Dendritic cell treated with granulocyte-macrophage colony-stimulating factor and Interleukin-4, amounts not matched to agents 40 ng/mL and 50 ng/mL, for 4 days (primary cell): Measurements from ENCODE around the gene CNTNAP2.

Experiments
- H3K27ac Mint-ChIP-seq: one replicate; pipeline ENCODE4 v1.8.0; 2022; ENCODE audit warnings: mild to moderate bottlenecking, mixed read lengths
- H3K27me3 Mint-ChIP-seq: one replicate; pipeline ENCODE4 v1.8.0; 2022; ENCODE audit warnings: mild to moderate bottlenecking, mixed read lengths
- H3K36me3 Mint-ChIP-seq: one replicate; pipeline ENCODE4 v1.8.0; 2022; ENCODE audit warnings: low read depth, mixed read lengths
- H3K4me1 Mint-ChIP-seq: one replicate; pipeline ENCODE4 v1.8.0; 2022; ENCODE audit warnings: low read depth, mixed read lengths
- H3K4me3 Mint-ChIP-seq: one replicate; pipeline ENCODE4 v1.8.0; 2022; ENCODE audit warnings: mild to moderate bottlenecking, moderate library complexity, mixed read lengths
- H3K9me3 Mint-ChIP-seq: one replicate; pipeline ENCODE4 v1.8.0; 2022; ENCODE audit warnings: mixed read lengths
- intact Hi-C: fragments of 100-400 bp; cut with micrococcal nuclease; formaldehyde crosslinking; loops from one replicate; pipeline ENCODE4 v1.15.0; 2022

Gene CNTNAP2

DNA sequence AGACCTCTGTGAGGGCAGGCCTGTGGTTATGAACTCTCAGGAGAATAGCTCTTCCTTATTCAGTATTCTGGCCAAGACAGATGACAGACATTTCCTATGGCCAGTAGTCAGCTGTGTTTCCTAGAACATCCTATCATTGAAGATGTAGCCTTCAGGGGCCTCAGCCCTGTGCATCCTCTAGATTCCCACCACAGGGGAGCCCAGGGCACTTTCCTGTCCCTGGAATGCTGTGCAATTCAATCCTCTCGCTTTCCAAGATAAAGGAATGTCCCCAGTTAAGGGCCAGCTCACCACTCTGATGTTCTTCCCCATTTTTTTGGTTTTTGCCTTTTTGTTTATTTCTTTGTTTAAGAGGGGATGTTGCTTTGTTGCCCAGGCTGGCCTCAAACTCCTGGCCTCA lies 1895.2 kb downstream of the CNTNAP2 start:
- H3K27me3 Mint-ChIP-seq: no peaks in the 10 kb centered on the region
- intact Hi-C loops: no loop called here
- H3K4me1 Mint-ChIP-seq: no peaks in the 10 kb centered on the region
- H3K27ac Mint-ChIP-seq: no peak overlapping the region
- H3K4me3 Mint-ChIP-seq: no peak overlapping the region
- no peaks in the 10 kb centered on the region for H3K9me3 Mint-ChIP-seq
- no peaks in the 10 kb centered on the region for H3K36me3 Mint-ChIP-seq

DNA sequence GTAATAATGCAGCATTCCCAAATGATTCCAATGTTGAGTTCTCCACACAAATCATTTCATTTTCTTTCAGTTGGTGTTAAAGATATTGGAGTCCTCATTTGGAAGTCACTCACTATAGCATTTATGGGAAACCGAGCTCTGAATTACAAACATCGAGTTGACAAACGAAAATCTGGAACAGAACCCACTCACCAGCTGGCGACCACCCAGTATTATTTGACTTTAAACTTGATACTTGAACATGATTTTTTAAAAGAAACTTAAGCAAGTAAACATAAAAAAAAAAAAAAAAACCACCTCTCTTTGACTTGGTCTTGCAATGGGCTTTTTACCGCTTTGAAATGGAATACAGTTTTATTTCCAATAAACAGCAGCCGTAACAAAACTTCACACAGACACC lies 1897.4 kb downstream of the CNTNAP2 start:
- intact Hi-C loops: no loop called here
- no peaks in the 10 kb centered on the region for H3K36me3 Mint-ChIP-seq
- no peaks in the 10 kb centered on the region for H3K4me1 Mint-ChIP-seq
- H3K4me3 Mint-ChIP-seq: no peak overlapping the region
- no peaks in the 10 kb centered on the region for H3K9me3 Mint-ChIP-seq
- H3K27ac Mint-ChIP-seq: no peak overlapping the region
- H3K27me3 Mint-ChIP-seq: no peaks in the 10 kb centered on the region

DNA sequence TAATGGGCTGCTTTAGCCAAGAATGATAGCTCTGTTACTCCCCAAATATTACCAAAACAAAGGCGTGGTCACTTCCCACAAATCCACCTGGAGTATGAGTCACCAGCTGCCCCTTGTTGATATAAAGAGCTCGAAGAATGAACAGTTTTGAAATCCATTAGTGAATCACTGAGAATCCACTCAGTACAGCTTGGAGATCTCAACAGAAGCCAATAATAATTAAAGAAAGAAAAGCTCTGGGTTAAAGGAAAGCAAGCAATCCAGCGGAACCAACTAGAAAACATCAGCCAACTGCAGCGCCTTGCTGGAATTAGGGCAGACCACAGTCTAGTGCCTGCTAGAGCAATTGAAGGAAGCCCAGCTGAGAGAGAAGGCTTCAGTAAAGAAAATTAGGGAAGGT lies 1897.9 kb downstream of the CNTNAP2 start:
- H3K4me1 Mint-ChIP-seq: no peaks in the 10 kb centered on the region
- no peak overlapping the region for H3K27ac Mint-ChIP-seq
- H3K27me3 Mint-ChIP-seq: no peaks in the 10 kb centered on the region
- H3K9me3 Mint-ChIP-seq: no peaks in the 10 kb centered on the region
- no peaks in the 10 kb centered on the region for H3K36me3 Mint-ChIP-seq
- H3K4me3 Mint-ChIP-seq: no peak overlapping the region
- intact Hi-C loops: no loop called here

DNA sequence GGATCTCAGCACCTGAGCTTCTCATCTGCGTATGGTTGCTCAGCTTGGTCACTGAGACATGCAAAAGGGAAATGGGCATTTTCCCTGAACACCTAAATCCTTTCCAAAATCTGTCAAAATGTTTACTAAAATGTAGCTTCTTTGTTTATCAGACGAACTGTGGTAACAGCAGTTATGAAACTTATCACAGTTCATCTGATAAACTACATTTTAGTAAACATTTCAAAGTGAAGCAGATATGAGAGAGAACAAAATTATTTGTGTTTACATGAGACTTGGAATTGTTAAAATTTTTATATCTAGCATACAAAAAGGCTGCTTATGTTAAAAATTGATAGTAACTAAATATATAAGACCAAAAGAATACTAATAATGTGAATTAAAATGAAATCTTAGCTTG lies 1900.5 kb downstream of the CNTNAP2 start:
- no peaks in the 10 kb centered on the region for H3K4me1 Mint-ChIP-seq
- H3K4me3 Mint-ChIP-seq: no peak overlapping the region
- no peak overlapping the region for H3K27ac Mint-ChIP-seq
- peaks cover 16% of the 10 kb centered on the region for H3K9me3 Mint-ChIP-seq
- intact Hi-C loops: no loop called here
- H3K27me3 Mint-ChIP-seq: no peaks in the 10 kb centered on the region
- no peaks in the 10 kb centered on the region for H3K36me3 Mint-ChIP-seq

DNA sequence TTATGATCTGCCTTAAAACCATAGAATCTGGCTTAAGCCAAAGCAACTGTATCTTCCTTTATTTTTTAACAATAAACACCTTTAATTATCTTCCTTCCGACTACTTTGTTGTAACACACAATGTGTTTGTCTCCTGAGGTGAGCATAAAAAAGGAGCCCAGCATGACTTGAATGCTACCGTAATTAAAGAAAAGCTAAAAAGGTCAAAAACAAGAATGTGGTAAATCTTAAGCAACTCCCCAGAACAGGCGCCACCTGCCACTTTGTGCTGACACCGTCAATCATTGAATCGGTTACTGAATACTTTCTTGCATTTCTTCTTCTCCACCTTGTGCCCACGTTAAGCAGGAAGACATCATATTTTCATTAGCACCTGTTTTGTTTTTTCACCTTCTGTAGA lies 1904.1 kb downstream of the CNTNAP2 start:
- no peaks in the 10 kb centered on the region for H3K4me1 Mint-ChIP-seq
- no peaks in the 10 kb centered on the region for H3K27me3 Mint-ChIP-seq
- H3K9me3 Mint-ChIP-seq: peaks cover 16% of the 10 kb centered on the region
- intact Hi-C loops: no loop called here
- H3K36me3 Mint-ChIP-seq: no peaks in the 10 kb centered on the region
- H3K27ac Mint-ChIP-seq: no peak overlapping the region
- H3K4me3 Mint-ChIP-seq: no peak overlapping the region

DNA sequence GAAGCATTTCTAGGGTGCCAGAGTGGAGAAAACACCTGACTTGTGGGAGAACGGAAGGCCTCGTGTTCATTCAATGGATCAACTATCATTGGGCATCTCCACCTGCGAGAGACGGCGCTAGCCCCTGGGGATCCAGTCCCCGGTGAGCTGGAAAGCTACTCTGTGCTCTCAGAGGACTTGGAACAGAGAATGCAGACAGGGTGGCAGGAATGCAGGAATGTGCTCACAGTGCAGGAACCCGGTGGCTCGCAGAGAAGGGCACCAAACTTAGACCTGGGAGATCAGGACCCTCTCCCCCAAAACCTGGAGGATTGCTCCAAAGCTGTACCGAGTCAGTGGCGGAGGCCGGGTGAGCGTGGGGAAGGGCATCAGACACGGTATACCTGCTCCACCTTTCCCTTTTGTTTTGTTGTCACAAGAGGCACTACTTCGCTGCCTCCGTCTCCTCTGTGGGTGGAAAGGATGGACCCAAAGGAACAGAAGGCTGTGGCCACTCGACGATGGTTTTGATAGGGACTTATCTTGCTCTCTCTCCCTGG lies 1905.0 kb downstream of the CNTNAP2 start:
- H3K36me3 Mint-ChIP-seq: no peaks in the 10 kb centered on the region
- H3K4me3 Mint-ChIP-seq: no peak overlapping the region
- no peaks in the 10 kb centered on the region for H3K27me3 Mint-ChIP-seq
- no peak overlapping the region for H3K27ac Mint-ChIP-seq
- peaks cover 16% of the 10 kb centered on the region for H3K9me3 Mint-ChIP-seq
- no peaks in the 10 kb centered on the region for H3K4me1 Mint-ChIP-seq
- intact Hi-C loops: no loop called here

DNA sequence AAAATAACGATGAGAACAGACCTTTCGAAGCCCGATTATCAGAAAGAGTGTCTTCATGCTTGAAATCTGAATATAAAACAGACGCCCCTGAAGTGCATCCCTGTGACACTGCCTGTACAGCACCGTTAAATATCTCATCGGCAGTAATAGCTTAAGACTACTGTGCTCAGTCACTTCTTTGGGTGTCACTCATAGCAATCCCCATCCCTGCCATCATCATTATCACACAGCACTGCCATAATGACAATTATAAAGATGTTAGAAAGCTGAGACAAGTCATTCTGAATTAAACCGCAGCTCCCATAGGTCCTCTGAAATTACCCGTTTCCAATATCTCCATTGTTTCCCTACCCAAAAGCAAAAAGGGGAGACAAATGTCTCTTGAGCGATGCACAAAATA lies 1906.2 kb downstream of the CNTNAP2 start:
- H3K27me3 Mint-ChIP-seq: no peaks in the 10 kb centered on the region
- no peak overlapping the region for H3K27ac Mint-ChIP-seq
- no peaks in the 10 kb centered on the region for H3K4me1 Mint-ChIP-seq
- intact Hi-C loops: no loop called here
- peaks cover 16% of the 10 kb centered on the region for H3K9me3 Mint-ChIP-seq
- H3K4me3 Mint-ChIP-seq: no peak overlapping the region
- no peaks in the 10 kb centered on the region for H3K36me3 Mint-ChIP-seq

DNA sequence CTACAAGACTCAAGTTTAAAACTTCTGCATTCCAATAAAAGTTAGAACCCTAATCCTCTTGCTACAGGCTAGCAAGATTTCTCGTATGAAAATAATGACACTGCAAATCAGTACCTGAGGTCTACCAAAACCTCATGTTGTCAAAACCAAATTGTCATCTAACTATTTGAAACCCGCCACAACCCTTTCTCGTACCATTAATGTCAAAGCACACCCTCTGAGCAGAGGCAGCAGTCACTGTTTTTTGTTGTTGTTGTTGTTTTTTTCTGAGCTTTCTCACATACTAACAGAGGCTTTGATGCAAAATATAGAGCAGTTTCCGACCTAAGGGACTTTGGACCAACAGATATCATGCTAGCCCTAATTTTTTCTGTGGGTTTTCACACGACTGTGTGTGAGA lies 1910.1 kb downstream of the CNTNAP2 start:
- no peaks in the 10 kb centered on the region for H3K36me3 Mint-ChIP-seq
- peaks cover 3% of the 10 kb centered on the region for H3K9me3 Mint-ChIP-seq
- no peaks in the 10 kb centered on the region for H3K27me3 Mint-ChIP-seq
- H3K4me3 Mint-ChIP-seq: no peak overlapping the region
- no peak overlapping the region for H3K27ac Mint-ChIP-seq
- intact Hi-C loops: no loop called here
- no peaks in the 10 kb centered on the region for H3K4me1 Mint-ChIP-seq

DNA sequence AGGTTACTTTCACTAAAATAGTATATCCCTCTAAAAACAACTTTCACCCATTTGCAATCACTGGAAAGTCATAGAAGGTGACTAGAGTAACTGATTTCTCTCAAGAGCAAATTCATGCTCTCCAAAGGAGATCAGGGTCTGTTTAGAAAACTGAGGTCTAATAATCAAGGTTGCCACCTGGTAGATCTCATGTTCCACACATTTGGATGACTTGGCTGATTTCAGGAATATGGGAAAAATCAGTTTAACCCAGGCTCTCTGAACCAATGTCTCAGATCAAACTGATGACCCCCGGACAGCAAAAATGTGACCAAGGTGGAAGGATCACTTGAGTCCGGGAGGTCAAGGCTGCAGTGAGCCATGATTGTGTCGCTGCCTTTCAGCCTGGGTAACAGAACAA lies 1911.6 kb downstream of the CNTNAP2 start:
- no peak overlapping the region for H3K4me3 Mint-ChIP-seq
- no peaks in the 10 kb centered on the region for H3K27me3 Mint-ChIP-seq
- intact Hi-C loops: no loop called here
- peaks cover 3% of the 10 kb centered on the region for H3K4me1 Mint-ChIP-seq
- peaks cover 9% of the 10 kb centered on the region for H3K9me3 Mint-ChIP-seq
- H3K36me3 Mint-ChIP-seq: no peaks in the 10 kb centered on the region
- H3K27ac Mint-ChIP-seq: no peak overlapping the region

DNA sequence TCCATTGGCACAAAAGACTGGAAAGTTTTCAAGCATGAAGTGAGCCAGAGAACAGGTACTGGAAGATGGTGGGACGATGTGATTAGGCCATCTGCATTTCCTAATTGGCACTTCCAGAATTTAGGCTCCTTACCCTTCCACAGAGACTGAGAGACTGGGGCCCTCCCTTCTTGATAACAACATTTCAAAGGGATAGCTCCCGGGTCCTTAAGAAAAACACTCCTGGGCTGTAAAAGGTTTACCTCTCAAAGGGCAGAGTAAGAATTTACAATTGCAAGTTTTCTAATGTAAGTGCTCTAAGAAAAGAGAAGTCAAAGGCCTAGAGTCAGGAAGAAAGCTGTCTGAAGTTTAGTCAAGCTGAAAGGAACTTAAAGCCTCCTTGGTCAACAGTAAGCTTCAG lies 1914.4 kb downstream of the CNTNAP2 start:
- intact Hi-C loops: no loop called here
- no peak overlapping the region for H3K27ac Mint-ChIP-seq
- H3K4me1 Mint-ChIP-seq: peaks cover 3% of the 10 kb centered on the region
- peaks cover 9% of the 10 kb centered on the region for H3K9me3 Mint-ChIP-seq
- H3K27me3 Mint-ChIP-seq: no peaks in the 10 kb centered on the region
- H3K4me3 Mint-ChIP-seq: no peak overlapping the region
- no peaks in the 10 kb centered on the region for H3K36me3 Mint-ChIP-seq

DNA sequence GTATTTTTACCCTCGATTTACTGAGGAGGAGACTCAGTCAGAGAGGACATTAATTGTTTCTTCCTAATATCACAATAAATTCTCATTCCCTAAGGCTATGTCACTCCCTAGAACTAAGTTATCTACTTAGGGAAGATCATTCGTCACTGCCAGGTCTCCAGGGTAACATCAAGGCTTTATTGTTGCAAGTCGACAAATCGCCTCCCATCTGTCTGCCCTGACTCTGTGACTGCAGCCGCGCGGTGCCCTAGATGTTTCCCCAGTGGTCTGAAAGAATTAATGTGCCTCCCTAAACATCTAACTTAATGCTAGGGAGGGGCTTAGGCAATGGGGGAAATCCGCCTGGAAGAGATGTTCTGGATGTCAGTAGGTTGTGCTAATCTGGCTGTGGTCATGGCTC lies 1915.2 kb downstream of the CNTNAP2 start:
- intact Hi-C loops: no loop called here
- Mint-ChIP-seq H3K4me1 (peaks cover 3% of the 10 kb centered on the region), H3K27ac (no peak overlapping the region), H3K4me3 (no peak overlapping the region), H3K9me3 (peaks cover 9% of the 10 kb centered on the region), H3K36me3 (no peaks in the 10 kb centered on the region), H3K27me3 (no peaks in the 10 kb centered on the region)

DNA sequence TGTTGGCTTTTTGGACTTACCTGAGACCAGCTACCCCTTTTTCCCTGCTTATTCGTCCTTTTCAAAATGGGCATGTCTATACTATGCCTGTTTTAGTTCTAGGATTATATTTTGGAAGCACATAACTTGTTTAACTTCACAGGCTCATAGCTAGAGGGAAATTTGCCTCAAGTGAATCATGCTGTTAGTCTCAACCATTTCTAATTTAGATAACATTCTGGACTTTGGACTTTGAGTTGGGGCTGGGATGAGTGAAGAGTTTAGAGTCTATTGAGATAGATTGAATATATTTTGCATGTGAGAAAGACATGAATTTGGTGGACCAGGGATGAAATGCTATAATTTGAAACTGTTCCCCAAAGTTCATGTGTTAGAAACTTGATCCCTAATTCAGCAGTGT lies 1919.3 kb downstream of the CNTNAP2 start:
- intact Hi-C loops: no loop called here
- H3K36me3 Mint-ChIP-seq: no peaks in the 10 kb centered on the region
- no peak overlapping the region for H3K4me3 Mint-ChIP-seq
- H3K9me3 Mint-ChIP-seq: peaks cover 26% of the 10 kb centered on the region
- no peak overlapping the region for H3K27ac Mint-ChIP-seq
- H3K27me3 Mint-ChIP-seq: no peaks in the 10 kb centered on the region
- H3K4me1 Mint-ChIP-seq: peaks cover 3% of the 10 kb centered on the region

DNA sequence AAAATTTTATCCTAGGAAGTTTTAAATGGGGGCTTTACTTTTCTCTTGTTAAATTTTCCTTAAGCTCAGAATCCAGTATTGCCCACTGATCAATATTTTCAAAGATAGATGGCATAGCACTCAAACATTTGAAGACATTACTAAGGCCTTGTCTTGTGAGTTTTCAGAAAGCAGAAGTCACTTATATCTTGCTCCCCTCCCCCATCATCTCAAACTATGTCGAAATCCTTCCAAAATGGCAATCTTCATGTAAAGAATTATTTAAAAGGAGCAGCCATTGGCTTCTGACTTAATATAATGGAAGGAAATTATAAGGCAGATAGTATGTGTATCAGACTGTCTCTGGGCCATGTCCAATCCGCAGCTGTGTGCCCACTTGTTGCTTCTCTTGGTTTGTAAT lies 1920.4 kb downstream of the CNTNAP2 start:
- no peaks in the 10 kb centered on the region for H3K27me3 Mint-ChIP-seq
- no peak overlapping the region for H3K27ac Mint-ChIP-seq
- H3K36me3 Mint-ChIP-seq: no peaks in the 10 kb centered on the region
- peaks cover 3% of the 10 kb centered on the region for H3K4me1 Mint-ChIP-seq
- H3K4me3 Mint-ChIP-seq: no peak overlapping the region
- peaks cover 23% of the 10 kb centered on the region for H3K9me3 Mint-ChIP-seq
- intact Hi-C loops: no loop called here

DNA sequence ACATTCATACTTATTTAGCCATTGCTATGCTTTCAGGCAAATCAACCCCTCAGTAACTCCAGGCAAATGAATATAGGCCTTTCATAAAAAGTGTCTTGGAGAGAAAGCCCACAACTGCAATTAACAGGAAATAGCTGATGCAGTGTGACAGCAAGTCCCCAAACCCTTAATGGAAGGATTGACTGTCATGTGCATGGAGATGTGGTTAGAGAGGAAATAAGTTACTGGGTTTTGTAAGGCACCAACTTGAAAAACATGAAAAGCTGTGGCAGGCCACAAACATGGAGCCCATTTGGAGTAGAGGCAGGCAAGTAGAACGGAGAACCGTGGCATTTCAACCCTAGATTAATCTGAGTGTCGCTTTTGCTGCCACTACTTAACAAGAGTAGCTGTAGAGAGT lies 1924.6 kb downstream of the CNTNAP2 start:
- intact Hi-C loops: no loop called here
- H3K27ac Mint-ChIP-seq: no peak overlapping the region
- peaks cover 28% of the 10 kb centered on the region for H3K9me3 Mint-ChIP-seq
- no peak overlapping the region for H3K4me3 Mint-ChIP-seq
- H3K36me3 Mint-ChIP-seq: no peaks in the 10 kb centered on the region
- H3K4me1 Mint-ChIP-seq: no peaks in the 10 kb centered on the region
- H3K27me3 Mint-ChIP-seq: no peaks in the 10 kb centered on the region

DNA sequence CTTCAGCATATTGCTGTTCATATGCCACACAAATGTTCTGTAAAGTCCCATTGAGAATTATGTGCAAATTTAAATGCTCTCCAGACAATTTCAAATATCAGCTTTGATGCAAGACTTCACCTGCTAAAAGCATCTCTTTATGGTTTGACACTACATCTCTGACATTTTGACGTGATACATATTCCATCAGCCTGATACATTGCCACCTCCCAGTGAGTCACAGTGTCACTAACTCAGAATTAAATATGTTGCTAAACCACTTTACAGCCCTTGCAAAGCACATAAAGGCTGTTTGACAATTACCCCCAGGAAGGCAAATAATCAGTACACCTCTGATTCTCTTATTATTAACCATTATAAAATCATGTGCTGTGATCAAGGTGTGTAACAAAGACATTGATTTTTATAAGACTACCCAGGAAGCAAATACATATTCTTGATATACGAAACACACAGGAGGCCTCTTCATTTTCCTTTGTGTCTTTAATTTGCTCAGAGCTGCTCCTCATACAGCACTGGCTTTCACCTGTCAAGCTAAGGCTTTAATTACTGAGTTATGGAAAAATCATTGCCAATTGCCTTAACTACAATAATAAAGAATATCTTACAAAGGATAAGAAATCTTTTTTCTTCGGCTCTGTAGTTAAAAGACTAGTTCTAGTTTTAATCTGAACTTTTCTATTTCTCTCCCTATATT lies 1926.5 kb downstream of the CNTNAP2 start:
- Mint-ChIP-seq H3K27ac (no peak overlapping the region), H3K36me3 (no peaks in the 10 kb centered on the region), H3K9me3 (peaks cover 35% of the 10 kb centered on the region), H3K4me1 (no peaks in the 10 kb centered on the region), H3K4me3 (no peak overlapping the region), H3K27me3 (no peaks in the 10 kb centered on the region)
- intact Hi-C loops: no loop called here
